MM.1S (cell line): ENCODE results near the gene TFCP2L1.

Experiments used
- EZH2 ChIP-seq: fragments of 300-600 bp; sonication (generic); optimal IDR thresholded peaks from 2 replicates; pipeline ENCODE3; 2017; ENCODE audit warnings: low read depth, mild to moderate bottlenecking, antibody characterized with exemption, low read length, mixed read lengths
- TF ChIP-seq, protein P1 (sequence below): fragments of 300-600 bp; sonication (generic); IDR thresholded peaks from 2 replicates; pipeline ENCODE4 v1.5.1; 2016; ENCODE audit warnings: antibody characterized with exemption, low read length, mixed read lengths

DNA sequence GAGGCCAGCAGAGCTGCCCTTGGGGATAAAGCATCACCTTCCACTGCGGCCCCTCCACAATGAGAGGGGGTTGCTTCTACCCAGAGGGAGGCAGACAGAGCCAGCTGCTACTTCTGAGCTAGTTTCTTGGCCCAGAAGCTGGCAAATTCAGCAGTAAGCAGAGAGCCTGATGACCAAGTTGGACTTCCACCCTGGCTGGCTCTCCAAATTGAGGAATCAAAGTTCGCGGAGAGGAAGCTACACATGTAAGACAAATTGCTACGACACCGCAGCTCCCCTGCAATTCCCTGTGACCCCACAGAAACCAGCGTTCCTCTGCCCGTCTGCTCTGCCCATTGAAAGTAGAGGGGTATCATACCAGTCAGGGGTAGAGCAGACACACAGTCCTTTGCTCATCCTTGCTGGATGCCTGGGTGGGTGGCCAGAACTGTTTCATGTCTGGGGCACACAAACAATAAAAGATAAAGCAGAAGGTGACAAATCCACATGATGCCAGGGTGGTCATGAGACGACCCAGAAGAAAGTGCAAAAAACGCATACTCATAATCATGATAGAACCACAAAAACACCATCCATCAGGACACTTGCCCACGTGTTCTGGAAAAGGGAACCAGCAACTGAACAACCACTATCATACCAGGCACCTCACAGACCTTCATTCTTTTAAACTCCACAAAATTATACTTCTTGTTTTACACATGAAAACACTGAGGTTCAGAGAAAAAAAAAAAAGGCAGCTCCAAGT lies 5.4 kb downstream of the TFCP2L1 start:
- TF ChIP-seq, protein P1, sequence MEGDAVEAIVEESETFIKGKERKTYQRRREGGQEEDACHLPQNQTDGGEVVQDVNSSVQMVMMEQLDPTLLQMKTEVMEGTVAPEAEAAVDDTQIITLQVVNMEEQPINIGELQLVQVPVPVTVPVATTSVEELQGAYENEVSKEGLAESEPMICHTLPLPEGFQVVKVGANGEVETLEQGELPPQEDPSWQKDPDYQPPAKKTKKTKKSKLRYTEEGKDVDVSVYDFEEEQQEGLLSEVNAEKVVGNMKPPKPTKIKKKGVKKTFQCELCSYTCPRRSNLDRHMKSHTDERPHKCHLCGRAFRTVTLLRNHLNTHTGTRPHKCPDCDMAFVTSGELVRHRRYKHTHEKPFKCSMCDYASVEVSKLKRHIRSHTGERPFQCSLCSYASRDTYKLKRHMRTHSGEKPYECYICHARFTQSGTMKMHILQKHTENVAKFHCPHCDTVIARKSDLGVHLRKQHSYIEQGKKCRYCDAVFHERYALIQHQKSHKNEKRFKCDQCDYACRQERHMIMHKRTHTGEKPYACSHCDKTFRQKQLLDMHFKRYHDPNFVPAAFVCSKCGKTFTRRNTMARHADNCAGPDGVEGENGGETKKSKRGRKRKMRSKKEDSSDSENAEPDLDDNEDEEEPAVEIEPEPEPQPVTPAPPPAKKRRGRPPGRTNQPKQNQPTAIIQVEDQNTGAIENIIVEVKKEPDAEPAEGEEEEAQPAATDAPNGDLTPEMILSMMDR, result no peak
- TF ChIP-seq EZH2, result no peak
